GM12878 (cell line): ENCODE data around the gene SYN1. TPM values are rescaled to one million over a fixed set of nuclear protein-coding genes. Genes with fewer than 3 reads are reported as not detected.

ENCODE experiments used
- ATF7 ChIP-seq: fragments of 450-650 bp; IDR thresholded peaks from 2 replicates; pipeline ENCODE4 v1.6.1; 2016; ENCODE audit warnings: low read depth, mild to moderate bottlenecking
- BMI1 ChIP-seq: fragments of 450-650 bp; IDR thresholded peaks from 2 replicates; pipeline ENCODE4 v1.6.1; 2016; ENCODE audit warnings: mild to moderate bottlenecking, moderate library complexity, borderline replicate concordance
- DPF2 ChIP-seq: fragments of 450-650 bp; IDR thresholded peaks from 2 replicates; pipeline ENCODE4 v1.6.1; 2017; ENCODE audit warnings: mild to moderate bottlenecking
- EZH2 ChIP-seq: IDR thresholded peaks from 2 replicates; pipeline ENCODE4 v1.6.1; 2012; ENCODE audit warnings: low read depth, mild to moderate bottlenecking, control low read depth, inconsistent platforms, low read length, borderline replicate concordance; ENCODE audit not compliant: control insufficient read depth
- MEF2B ChIP-seq: fragments of 450-650 bp; IDR thresholded peaks from 2 replicates; pipeline ENCODE4 v1.6.1; 2018; ENCODE audit warnings: mild to moderate bottlenecking, moderate library complexity; ENCODE audit not compliant: partially characterized antibody, poor library complexity, severe bottlenecking
- MLLT1 ChIP-seq: fragments of 450-650 bp; IDR thresholded peaks from 2 replicates; pipeline ENCODE4 v1.6.1; 2016; ENCODE audit warnings: mild to moderate bottlenecking
- MYB ChIP-seq: fragments of 150-350 bp; IDR thresholded peaks from 2 replicates; pipeline ENCODE4 v1.6.1; 2014; ENCODE audit warnings: mild to moderate bottlenecking, low read depth, low read length, borderline replicate concordance
- SKIL ChIP-seq: fragments of 450-650 bp; IDR thresholded peaks from 2 replicates; pipeline ENCODE4 v1.6.1; 2017; ENCODE audit warnings: mild to moderate bottlenecking, low read depth, inconsistent platforms; ENCODE audit not compliant: poor library complexity, severe bottlenecking
- polyA plus RNA-seq, 11 experiments: library from polyadenylated mRNA; depleted of rRNA in 4 of 11; unstranded in 6 of 11; stranded (reverse) in 5 of 11; fragments of >200 nt; fragmentation: Nextera tagmentation in 4 of 11; fragmentation: Illumina TruSeq in 1 of 11; extraction: Ambion mirVana in 4 of 11; extraction: Trizol in 1 of 11; gene quantifications; 1 replicate in 1 of 11; 2 replicates in 10 of 11; pipeline versions ENCODE4 v1.2.1 to v1.2.3, GENCODE V29; 2011 to 2016; ENCODE audit warnings: inconsistent platforms in 2 of 11, missing spikeins in 2 of 11, low read depth in 1 of 11
- total RNA-seq, 4 experiments: library from RNA; depleted of rRNA in 3 of 4; stranded (reverse); fragments of >200 nt in 3 of 4; fragmentation: Illumina TruSeq in 1 of 4; extraction: Trizol in 1 of 4; gene quantifications; 2 replicates each; pipeline versions ENCODE4 v1.2.1 to v1.2.3, GENCODE V29; 2013 to 2021

Gene SYN1
- total and polyA plus RNA-seq, 10 of the 15 experiments (the other 5 are each of a cell fraction or from before 2014, with no cell fraction given): 0.09 to 0.57 (median 0.16) TPM; not detected in 3

GRCh38 chrX:47634871-47635575 lies 15.4 kb upstream of the SYN1 start (continued):
- peak; percentile 70 for TF ChIP-seq SKIL
- TF ChIP-seq DPF2: 0 out of 2 replicates have a peak, but pooled peaks have one; percentile 24
- TF ChIP-seq MYB: no peak
- peak; percentile 41; the same call in 1 of the 2 replicates for TF ChIP-seq ATF7
- no peak for TF ChIP-seq EZH2
- 0 out of 2 replicates have a peak, but pooled peaks have one; percentile 13 for TF ChIP-seq BMI1
- TF ChIP-seq MLLT1: peak; percentile 83
- peak; percentile 18 for TF ChIP-seq MEF2B
- TF ChIP-seq, all 136 proteins: peak for 15
